Glomerular visceral epithelial cell (primary cell): ENCODE measurements around the gene CTNND2.
"Not testable (repeated sequence)": the region's sequence is repeated elsewhere in the genome, so short reads cannot be mapped to it uniquely, and the experiment has no call there.

Source experiments
- DNase-seq: peaks from one replicate; pipeline ENCODE4 v3.0.0-alpha.2; 2016; ENCODE audit errors: extremely low spot score

CTNND2 gene

GRCh38 chr5:11873587-11873986, 30.7 kb downstream of the CTNND2 start:
- DNase-seq: no peak

DNA sequence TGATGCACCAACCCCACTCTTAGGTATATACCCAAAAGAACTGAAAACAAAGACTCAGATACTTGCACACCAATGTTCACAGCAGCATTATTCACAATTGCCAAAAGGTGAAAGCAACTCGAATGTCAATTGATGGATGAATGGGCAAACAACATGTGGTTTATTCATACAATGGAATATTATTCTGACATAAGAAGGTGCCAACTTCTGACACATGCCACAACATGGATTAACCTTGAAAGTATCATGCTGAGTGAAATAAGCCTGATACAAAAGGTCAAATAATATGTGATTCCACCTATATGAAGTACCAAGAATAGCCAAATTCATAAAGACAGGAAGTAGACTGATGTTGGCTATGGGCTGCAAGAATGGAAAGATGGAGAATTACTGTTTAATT, 35.0 kb downstream of the CTNND2 start:
- no peak for DNase-seq

DNA sequence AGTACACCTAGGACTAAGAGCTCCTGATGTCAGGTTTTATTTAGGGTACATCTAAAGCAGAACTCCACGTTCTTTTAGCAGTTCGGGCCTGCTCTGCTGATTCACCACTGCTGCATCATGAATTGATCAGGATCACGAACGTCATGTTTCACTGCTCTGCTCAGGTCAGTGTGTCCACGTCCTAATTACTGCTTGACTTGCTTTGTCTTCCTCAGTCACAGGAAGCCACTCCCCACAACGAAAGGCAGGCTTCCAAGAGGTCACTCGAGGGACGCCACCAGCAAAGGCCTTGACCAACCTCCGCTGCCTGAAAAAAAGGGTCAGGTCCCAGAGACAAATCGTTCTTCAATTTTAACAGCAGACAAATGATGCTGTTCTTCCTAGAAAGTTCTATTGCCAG, 40.3 kb downstream of the CTNND2 start:
- no peak for DNase-seq

DNA sequence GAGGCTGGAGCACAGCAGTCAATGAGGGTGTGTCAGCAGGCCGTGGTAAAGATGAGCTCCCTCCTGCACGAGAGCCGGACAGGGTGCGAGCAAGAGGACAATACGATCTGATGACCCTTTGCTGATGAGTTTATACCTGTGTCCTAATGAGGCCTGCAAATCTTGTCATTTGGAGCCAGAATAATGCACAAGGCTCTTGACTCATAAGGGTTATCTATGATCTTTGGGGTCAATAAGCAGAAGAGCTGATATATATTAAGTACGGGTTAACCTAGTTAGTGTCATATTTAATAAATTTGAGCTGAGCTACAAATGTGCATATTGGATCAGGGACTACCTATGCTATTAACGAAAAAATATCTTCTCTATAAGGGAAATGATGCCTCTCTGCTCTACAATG, 46.9 kb downstream of the CTNND2 start:
- DNase-seq: no peak

- DNase-seq: no peak
Observed at GRCh38 chr5:11854936-11855335, 49.3 kb downstream of the CTNND2 start.

- DNase-seq: no peak
Observed at GRCh38 chr5:11853796-11854195, 50.5 kb downstream of the CTNND2 start.

- no peak for DNase-seq
Observed at GRCh38 chr5:11853140-11853539, 51.1 kb downstream of the CTNND2 start.

DNA sequence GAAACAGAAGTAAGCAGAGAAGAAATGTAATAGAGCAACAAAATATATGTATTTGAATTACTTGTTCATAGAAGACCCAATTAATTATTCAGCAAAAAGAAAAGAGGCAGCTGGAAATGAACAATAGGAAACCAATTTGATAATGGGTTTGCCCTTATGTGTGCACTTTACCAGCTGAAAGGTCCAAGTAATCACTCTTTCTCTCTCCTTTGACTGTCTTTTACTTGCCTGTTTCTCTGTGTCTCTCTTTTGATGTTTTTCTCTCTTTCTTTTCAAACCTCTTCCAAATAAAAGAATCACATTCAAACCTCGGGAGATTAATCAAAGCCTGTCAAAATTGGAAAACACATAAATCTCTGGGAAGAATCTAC, 51.5 kb downstream of the CTNND2 start:
- no peak for DNase-seq

- DNase-seq: no peak
Observed at GRCh38 chr5:11851965-11852716, 52.1 kb downstream of the CTNND2 start.

DNA sequence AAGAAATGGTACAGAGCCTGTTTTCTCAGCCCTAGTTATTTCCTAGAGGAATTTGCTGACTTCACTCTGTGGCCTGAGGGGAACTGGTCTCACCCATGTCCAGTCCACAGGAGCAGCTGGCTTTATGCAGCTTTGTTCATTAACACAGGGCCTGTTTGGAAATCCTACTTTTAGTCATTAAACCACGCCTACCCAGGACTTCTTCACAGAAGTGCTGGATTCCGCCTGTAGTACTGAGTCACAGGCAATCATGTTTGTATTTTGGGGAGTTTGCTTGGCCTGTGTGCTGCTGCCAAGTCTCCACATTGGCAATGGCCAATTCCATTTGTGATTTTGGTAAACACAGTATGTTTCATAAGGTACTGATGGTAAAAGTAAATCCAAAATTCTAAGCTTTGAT, 52.8 kb downstream of the CTNND2 start:
- no peak for DNase-seq

GRCh38 chr5:11828566-11828965, 75.7 kb downstream of the CTNND2 start:
- DNase-seq: not testable (repeated sequence)

DNA sequence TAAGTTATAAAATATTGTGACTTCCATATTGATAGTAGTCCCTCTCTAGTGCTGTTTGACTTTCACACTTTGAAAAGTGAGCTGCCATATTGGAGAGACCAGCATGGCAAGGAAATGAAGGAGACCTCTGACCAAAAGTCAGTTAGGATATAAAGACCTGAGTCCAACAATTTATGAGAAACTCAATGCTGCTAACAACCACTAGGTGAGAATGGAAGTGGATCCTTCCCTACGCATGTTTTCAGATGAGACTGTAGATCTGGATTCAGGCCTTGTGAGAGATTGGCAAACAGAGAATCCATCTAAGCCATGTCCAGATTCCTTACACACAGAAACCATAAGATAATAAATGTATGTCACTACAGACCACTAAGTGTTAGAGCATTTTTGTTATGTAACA, 81.6 kb downstream of the CTNND2 start:
- DNase-seq: no peak

GRCh38 chr5:11815916-11816315, 88.3 kb downstream of the CTNND2 start:
- no peak for DNase-seq

GRCh38 chr5:11815481-11815880, 88.8 kb downstream of the CTNND2 start:
- DNase-seq: no peak

- no peak for DNase-seq
Observed at GRCh38 chr5:11814373-11814772, 89.9 kb downstream of the CTNND2 start.

DNA sequence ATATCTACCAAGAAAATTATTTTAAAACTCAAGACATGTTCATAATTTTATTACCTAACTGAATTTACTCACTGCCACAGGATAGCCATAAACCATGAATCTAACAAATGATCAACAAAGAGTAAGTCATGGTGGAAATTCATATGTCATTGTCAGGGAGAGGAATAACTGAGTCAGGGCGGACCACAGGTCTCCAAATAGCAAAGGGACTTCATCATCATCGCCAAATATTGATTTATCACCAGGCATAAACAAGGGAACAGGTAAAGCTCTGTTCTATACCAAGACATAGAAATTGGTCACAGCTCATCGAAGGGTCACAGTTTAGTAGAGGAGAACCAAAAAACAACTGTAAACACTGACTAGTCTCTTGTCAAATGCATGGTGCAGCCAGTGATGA, 94.8 kb downstream of the CTNND2 start:
- DNase-seq: no peak

DNA sequence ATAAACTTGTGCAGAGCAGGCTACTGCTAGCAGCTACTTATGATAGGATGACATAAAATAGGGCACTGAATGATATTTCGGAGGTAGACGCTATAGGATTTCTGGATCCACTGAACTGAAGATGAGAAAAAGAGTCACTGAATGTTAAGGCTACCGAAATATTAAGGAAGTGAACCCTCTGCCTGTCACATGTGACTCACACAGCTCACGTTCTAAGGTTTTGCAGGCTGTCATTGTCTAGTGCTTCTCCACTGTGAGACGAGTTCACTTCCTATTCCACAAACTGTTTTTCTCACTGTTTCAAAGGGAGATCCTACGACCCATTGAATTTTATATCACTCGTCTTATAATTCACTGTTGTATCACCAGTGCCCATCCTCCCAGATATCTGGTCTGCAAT, 100.8 kb downstream of the CTNND2 start:
- DNase-seq: no peak

DNA sequence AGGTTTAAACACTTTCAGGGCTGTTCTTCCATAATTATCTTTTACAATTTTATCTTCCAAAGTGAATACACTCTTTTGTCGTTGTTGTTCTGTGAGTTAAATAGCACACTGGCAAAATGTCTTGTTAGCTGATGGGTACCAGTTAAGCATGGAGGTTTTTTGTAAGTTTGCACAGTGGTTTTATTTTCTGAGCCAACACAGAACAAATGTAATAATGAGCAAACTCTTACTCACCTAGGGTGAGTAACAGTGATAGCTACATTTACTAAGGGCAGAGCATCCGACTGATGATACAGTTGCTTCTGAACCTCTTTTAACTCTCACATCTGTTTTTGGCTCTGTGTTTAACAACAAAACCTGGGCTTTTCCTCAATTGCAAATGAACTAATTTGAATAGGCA, 103.2 kb downstream of the CTNND2 start:
- no peak for DNase-seq

DNA sequence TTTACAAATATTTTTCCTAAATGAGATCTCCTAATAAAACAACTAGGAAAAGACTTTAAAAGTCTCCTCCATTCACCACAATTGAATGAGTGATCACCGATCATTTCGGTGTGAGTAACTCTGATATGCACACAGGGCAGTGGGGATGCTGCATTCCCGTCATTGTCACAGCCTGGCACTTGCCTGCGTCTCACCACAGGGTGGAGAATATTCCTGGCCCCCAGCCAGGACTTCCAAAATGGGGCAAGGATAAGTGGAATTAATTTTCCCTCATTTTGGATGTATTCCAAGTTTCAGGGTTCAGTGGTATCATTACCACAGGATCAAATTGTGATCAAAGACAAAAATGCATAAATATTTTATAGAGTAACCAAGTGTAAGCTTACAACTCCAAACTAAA, 107.1 kb downstream of the CTNND2 start:
- DNase-seq: no peak

DNA sequence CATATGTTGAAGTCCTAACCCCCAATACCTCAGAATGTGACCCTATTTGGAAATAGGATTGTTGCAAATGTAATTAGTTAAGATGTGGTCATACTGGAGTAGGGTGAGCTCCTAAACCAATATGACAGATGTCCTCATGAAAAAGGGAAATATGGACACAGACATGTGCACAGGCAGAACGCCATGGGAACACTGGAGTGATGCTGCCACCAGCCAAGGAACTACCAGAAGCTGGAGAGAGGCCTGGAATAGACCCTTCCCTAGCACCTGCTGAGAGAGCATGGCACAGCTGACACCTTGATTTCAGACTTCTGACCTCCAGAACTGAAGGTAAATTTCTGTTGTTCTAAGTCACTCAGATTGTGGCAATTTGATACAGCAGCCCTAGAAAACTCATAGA, 110.8 kb downstream of the CTNND2 start:
- no peak for DNase-seq

DNA sequence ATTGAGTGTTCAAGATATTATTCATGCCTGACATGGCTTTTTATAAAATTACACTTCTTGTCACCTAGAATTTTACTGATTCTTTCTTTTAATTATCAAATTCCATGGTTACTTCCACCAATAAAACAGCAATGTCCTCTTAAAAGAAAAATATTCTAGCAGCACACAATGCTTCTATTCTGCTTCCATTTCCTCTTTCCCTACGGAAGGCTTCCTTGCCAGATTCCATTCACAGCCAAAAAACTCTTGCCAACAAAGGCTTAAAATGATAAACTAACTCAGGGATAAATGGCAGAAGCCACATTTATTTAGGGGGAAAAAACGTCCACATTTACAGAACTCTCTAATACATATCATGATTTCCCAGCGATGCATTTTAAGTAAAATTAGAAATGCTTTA, 111.6 kb downstream of the CTNND2 start:
- DNase-seq: no peak

DNA sequence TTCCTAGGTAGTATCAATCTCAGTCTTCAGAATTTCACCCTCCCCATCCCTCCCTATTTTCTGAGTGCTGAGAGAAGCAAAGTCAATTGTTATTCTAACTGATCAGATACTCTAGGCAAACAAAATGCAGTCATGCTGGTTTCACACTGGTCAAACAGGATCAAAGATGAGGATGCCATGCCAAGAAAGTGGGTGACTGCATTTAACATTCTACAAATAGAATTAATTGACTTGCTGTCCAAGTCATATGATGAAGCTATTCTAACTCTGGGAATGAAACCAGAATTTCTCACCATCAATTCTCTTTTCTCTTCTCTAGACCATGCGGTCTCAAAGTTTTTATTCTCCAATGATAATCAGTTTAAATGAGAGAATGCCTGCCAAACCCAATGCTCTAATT, 112.5 kb downstream of the CTNND2 start:
- no peak for DNase-seq

- no peak for DNase-seq
Observed at GRCh38 chr5:11790201-11790600, 114.0 kb downstream of the CTNND2 start.

GRCh38 chr5:11785771-11786352, 118.4 kb downstream of the CTNND2 start:
- DNase-seq: no peak
